Neural crest cell (in vitro differentiated cells): Measurements from ENCODE around the gene MAPT. TPM values are rescaled to one million over a fixed set of nuclear protein-coding genes. Genes with fewer than 3 reads are reported as not detected.

Experiments
- DNase-seq: peaks from one replicate; pipeline ENCODE4 v3.0.0; 2021; ENCODE audit warnings: low read depth, mixed read lengths, low spot score
- H3K27ac Mint-ChIP-seq: one replicate; pipeline ENCODE4 v1.8.0; 2021; ENCODE audit warnings: mild to moderate bottlenecking, mixed read lengths; ENCODE audit not compliant: unreplicated experiment
- H3K27me3 Mint-ChIP-seq: 2 replicates; pipeline ENCODE4 v1.8.0; 2021; ENCODE audit warnings: low read depth, mild to moderate bottlenecking, mixed read lengths
- H3K36me3 Mint-ChIP-seq: 2 replicates; pipeline ENCODE4 v1.8.0; 2021; ENCODE audit warnings: low read depth, mild to moderate bottlenecking, mixed read lengths
- H3K4me1 Mint-ChIP-seq: 2 replicates; pipeline ENCODE4 v1.8.0; 2021; ENCODE audit warnings: mixed read lengths
- H3K4me3 Mint-ChIP-seq: one replicate; pipeline ENCODE4 v1.8.0; 2021; ENCODE audit warnings: mild to moderate bottlenecking, mixed read lengths
- H3K9me3 Mint-ChIP-seq: 2 replicates; pipeline ENCODE4 v1.8.0; 2021; ENCODE audit warnings: mixed read lengths
- CTCF ChIP-seq: fragments of 200-600 bp; sonication (generic); conservative IDR thresholded peaks from 2 replicates; pipeline ENCODE4 v1.5.0; 2021; ENCODE audit warnings: antibody characterized with exemption, mild to moderate bottlenecking
- total RNA-seq: library from RNA; stranded (reverse); gene quantifications from 2 replicates; pipeline ENCODE4 v1.2.1, GENCODE V29; 2021

MAPT gene
- total RNA-seq, 1 donor from 2014 or later = 9.5 TPM

- no peak for DNase-seq
- no peaks in the 10 kb centered on the region for H3K4me1 Mint-ChIP-seq
- H3K27me3 Mint-ChIP-seq = peaks cover 7% of the 10 kb centered on the region
- peaks cover 4% of the 10 kb centered on the region for H3K36me3 Mint-ChIP-seq
- no peak for TF ChIP-seq CTCF
- no peak overlapping the region for H3K27ac Mint-ChIP-seq
- H3K9me3 Mint-ChIP-seq = peaks cover 8% of the 10 kb centered on the region
- no peak overlapping the region for H3K4me3 Mint-ChIP-seq
Measured at GRCh38 chr17:45973099-45973780, 78.9 kb downstream of the MAPT start.

- Mint-ChIP-seq H3K36me3 (peaks cover 4% of the 10 kb centered on the region), H3K27me3 (peaks cover 7% of the 10 kb centered on the region), H3K4me1 (peaks cover 1% of the 10 kb centered on the region), H3K4me3 (no peak overlapping the region), H3K9me3 (peaks cover 8% of the 10 kb centered on the region), H3K27ac (no peak overlapping the region)
- no peak for TF ChIP-seq CTCF
- DNase-seq = no peak
Measured at GRCh38 chr17:45973946-45974859, 79.8 kb downstream of the MAPT start.

- no peak overlapping the region for H3K4me3 Mint-ChIP-seq
- DNase-seq = no peak
- H3K27ac Mint-ChIP-seq = peak overlapping the region; percentile 22
- H3K36me3 Mint-ChIP-seq = no peaks in the 10 kb centered on the region
- H3K4me1 Mint-ChIP-seq = peaks cover 9% of the 10 kb centered on the region
- H3K9me3 Mint-ChIP-seq = peaks cover 2% of the 10 kb centered on the region
- H3K27me3 Mint-ChIP-seq = peaks cover 3% of the 10 kb centered on the region
- TF ChIP-seq CTCF = no peak
Measured at GRCh38 chr17:45974916-45975630, 80.7 kb downstream of the MAPT start.

- no peak overlapping the region for H3K4me3 Mint-ChIP-seq
- peaks cover 2% of the 10 kb centered on the region for H3K9me3 Mint-ChIP-seq
- no peaks in the 10 kb centered on the region for H3K36me3 Mint-ChIP-seq
- H3K27me3 Mint-ChIP-seq = no peaks in the 10 kb centered on the region
- TF ChIP-seq CTCF = no peak
- H3K4me1 Mint-ChIP-seq = peaks cover 9% of the 10 kb centered on the region
- DNase-seq = no peak
- peak overlapping the region; percentile 57 for H3K27ac Mint-ChIP-seq
Measured at GRCh38 chr17:45975640-45976295, 81.4 kb downstream of the MAPT start.

- Mint-ChIP-seq H3K27me3 (no peaks in the 10 kb centered on the region), H3K4me3 (no peak overlapping the region), H3K27ac (peak overlapping the region; percentile 60), H3K4me1 (peaks cover 9% of the 10 kb centered on the region), H3K36me3 (no peaks in the 10 kb centered on the region), H3K9me3 (peaks cover 2% of the 10 kb centered on the region)
- no peak for TF ChIP-seq CTCF
- DNase-seq = no peak
Measured at GRCh38 chr17:45976391-45976754, 82.0 kb downstream of the MAPT start.
